ENCODE data around the gene OOSP3.
"Not testable (repeated sequence)": the region's sequence is repeated elsewhere in the genome, so short reads cannot be mapped to it uniquely, and the experiment has no call there.

Gene OOSP3

GRCh38 chr11:59877784-59878183, 798 bp upstream of the OOSP3 start:
- FAIRE-seq: no peak

GRCh38 chr11:59879567-59879966, 985 bp downstream of the OOSP3 start:
- no peak for FAIRE-seq

GRCh38 chr11:59883597-59883996, 5.0 kb downstream of the OOSP3 start:
- FAIRE-seq: no peak

- not testable (repeated sequence) for FAIRE-seq
These were observed 8.6 kb downstream of the OOSP3 start for GRCh38 chr11:59887156-59887555.

- no peak for FAIRE-seq
These were observed 13.2 kb downstream of the OOSP3 start for GRCh38 chr11:59891781-59892181.

- FAIRE-seq: no peak
These were observed 16.0 kb downstream of the OOSP3 start for GRCh38 chr11:59894616-59895015.

- no peak for FAIRE-seq
These were observed 19.5 kb downstream of the OOSP3 start for GRCh38 chr11:59898046-59898445.

- no peak for FAIRE-seq
These were observed 20.1 kb downstream of the OOSP3 start for GRCh38 chr11:59898650-59899049.

GRCh38 chr11:59899532-59899931, 20.9 kb downstream of the OOSP3 start:
- no peak for FAIRE-seq

- FAIRE-seq: no peak
These were observed 22.0 kb downstream of the OOSP3 start for GRCh38 chr11:59900366-59901126.

GRCh38 chr11:59901306-59901705, 22.7 kb downstream of the OOSP3 start:
- no peak for FAIRE-seq

GRCh38 chr11:59903569-59903968, 25.0 kb downstream of the OOSP3 start:
- not testable (repeated sequence) for FAIRE-seq

- no peak for FAIRE-seq
These were observed 39.9 kb downstream of the OOSP3 start for GRCh38 chr11:59918480-59918879.

- no peak for FAIRE-seq
These were observed 40.5 kb downstream of the OOSP3 start for GRCh38 chr11:59918987-59919589.

- no peak for FAIRE-seq
These were observed 45.2 kb downstream of the OOSP3 start for GRCh38 chr11:59923813-59924212.

GRCh38 chr11:59931688-59932087, 53.1 kb downstream of the OOSP3 start:
- FAIRE-seq: no peak

- no peak for FAIRE-seq
These were observed 59.5 kb downstream of the OOSP3 start, which contains the start of gene OOSP1 for GRCh38 chr11:59938132-59938531. OOSP1 (plus strand) TSS chr11:59938432; CDS start chr11:59938455, 23 bp downstream.

GRCh38 chr11:59938718-59939117, 60.1 kb downstream of the OOSP3 start:
- no peak for FAIRE-seq

GRCh38 chr11:59939482-59939881, 60.9 kb downstream of the OOSP3 start:
- FAIRE-seq: no peak

GRCh38 chr11:59941091-59941490, 62.5 kb downstream of the OOSP3 start:
- no peak for FAIRE-seq

GRCh38 chr11:59943997-59944714, 65.6 kb downstream of the OOSP3 start:
- no peak for FAIRE-seq

GRCh38 chr11:59944720-59945119, 66.1 kb downstream of the OOSP3 start:
- no peak for FAIRE-seq

All from A204.1 (cell line).